ENCODE results near the gene PUM2.
"Not testable (repeated sequence)": the region's sequence is repeated elsewhere in the genome, so short reads cannot be mapped to it uniquely, and the experiment has no call there.

The PUM2 gene

GRCh38 chr2:20368706-20369105, 18.1 kb upstream of the PUM2 start:
- no peak for DNase-seq

GRCh38 chr2:20367929-20368328, 17.3 kb upstream of the PUM2 start:
- DNase-seq = not testable (repeated sequence)

- DNase-seq = peak; percentile 38
Observed at GRCh38 chr2:20366672-20367116, 16.1 kb upstream of the PUM2 start.

GRCh38 chr2:20365249-20365817, 14.7 kb upstream of the PUM2 start:
- peak; percentile 66 for DNase-seq

GRCh38 chr2:20363578-20363977, 12.9 kb upstream of the PUM2 start:
- DNase-seq = no peak

GRCh38 chr2:20362701-20363435, 12.2 kb upstream of the PUM2 start:
- no peak for DNase-seq

GRCh38 chr2:20361893-20362292, 11.2 kb upstream of the PUM2 start:
- no peak for DNase-seq

GRCh38 chr2:20359096-20359495, 8.5 kb upstream of the PUM2 start:
- DNase-seq = no peak

- DNase-seq = no peak
Observed at GRCh38 chr2:20357638-20358389, 7.2 kb upstream of the PUM2 start.

- no peak for DNase-seq
Observed at GRCh38 chr2:20356042-20356441, 5.4 kb upstream of the PUM2 start.

GRCh38 chr2:20355131-20355530, 4.5 kb upstream of the PUM2 start:
- no peak for DNase-seq

GRCh38 chr2:20353241-20353992, 2.8 kb upstream of the PUM2 start:
- DNase-seq = no peak

- no peak for DNase-seq
Observed at GRCh38 chr2:20352581-20353216, 2.1 kb upstream of the PUM2 start.

- no peak for DNase-seq
Observed at GRCh38 chr2:20352230-20352578, 1.6 kb upstream of the PUM2 start.

- no peak for DNase-seq
Observed at GRCh38 chr2:20351555-20352229, 1.0 kb upstream of the PUM2 start.

GRCh38 chr2:20350041-20350712, 467 bp downstream of the PUM2 start:
- DNase-seq = peak; percentile 75

- no peak for DNase-seq
Observed at GRCh38 chr2:20349513-20349921, 1.1 kb downstream of the PUM2 start.

- peak; percentile 41 for DNase-seq
Observed at GRCh38 chr2:20348542-20348941, 2.1 kb downstream of the PUM2 start.

GRCh38 chr2:20346565-20347381, 3.9 kb downstream of the PUM2 start:
- DNase-seq = no peak

- no peak for DNase-seq
Observed at GRCh38 chr2:20343128-20343527, 7.5 kb downstream of the PUM2 start.

GRCh38 chr2:20339012-20339411, 11.6 kb downstream of the PUM2 start:
- no peak for DNase-seq

All from stimulated activated CD8-positive, alpha-beta memory T cell treated with anti-CD3 and anti-CD28 coated beads, Interleukin-4, amount 100 ng/mL, for 48 hours (primary cell).